ENCODE measurements around the gene OTUB2.

The OTUB2 gene

DNA sequence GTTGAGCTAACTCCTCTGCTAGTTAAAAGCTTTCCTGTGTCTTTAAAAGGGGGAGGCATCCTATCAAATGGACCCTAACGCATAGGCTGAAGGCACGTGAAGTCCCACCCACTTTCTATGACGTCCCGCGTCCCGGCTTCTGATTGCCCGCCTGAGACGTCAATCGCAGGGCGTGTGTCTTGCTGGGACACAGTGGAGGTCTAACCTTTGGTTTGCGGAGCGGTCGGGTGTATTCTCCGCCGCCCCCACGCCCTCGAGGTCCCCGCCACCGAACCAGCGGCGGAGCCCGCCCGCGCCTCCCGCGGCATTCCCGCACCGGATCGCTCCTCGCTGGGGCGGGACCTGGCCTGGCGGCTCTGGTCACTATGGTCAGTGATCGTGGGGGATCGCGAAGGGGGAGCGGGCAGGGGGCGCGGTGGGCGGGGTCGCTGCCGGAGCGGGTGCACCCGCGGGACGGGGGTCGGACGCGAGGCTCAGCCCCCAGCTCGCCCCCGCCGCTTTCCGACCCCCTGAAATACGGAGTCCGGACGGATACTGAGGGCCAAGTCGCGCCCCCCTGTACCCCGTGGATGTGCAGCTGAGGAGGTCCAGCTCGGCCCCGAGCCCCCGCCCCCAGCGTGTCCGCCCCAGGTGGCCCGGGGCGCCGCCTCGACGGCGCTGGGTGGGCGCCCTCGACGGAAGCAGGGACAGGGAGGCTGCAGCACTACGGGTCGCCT lies at the start of gene OTUB2:
TSS of gene OTUB2 (plus strand) at position 168 of the 716 bp plus-strand sequence. CDS start at position 366, 198 bp downstream.
- DNase-seq, result peak; percentile 97

DNA sequence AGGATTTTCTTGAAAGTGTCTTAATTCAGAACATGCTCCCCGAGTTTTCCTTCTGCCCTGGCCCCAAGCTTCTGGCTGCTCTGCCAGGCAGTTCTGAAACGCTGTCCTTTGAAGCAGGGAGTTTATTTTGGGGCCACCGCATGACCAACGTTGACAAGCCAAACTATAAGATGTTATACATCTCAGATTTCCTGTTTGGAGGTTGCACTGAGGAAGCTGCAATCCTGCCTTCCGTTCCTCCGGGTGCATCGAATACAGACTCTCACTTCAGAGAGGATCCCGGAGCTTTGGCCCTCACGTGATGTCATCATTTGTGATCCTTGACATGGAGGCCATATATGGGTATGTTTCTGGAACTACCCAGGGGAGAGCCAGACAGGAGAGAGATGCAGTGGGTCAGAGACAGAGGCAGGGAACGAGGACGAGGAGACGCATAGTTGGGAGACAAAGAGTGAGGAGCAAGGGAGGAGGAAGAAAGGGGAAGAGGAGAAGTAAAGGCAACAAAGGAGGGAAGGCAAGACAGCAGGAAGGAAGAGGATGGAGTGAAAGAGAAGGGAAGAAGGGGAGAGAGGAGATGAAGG lies 49.6 kb upstream of the OTUB2 start, which contains the start of gene ASB2:
TSS of gene ASB2 (minus strand) at position 94 of the 581 bp plus-strand sequence. CDS start 12,031 bp downstream, outside the sequence.
- DNase-seq, result no peak

DNA sequence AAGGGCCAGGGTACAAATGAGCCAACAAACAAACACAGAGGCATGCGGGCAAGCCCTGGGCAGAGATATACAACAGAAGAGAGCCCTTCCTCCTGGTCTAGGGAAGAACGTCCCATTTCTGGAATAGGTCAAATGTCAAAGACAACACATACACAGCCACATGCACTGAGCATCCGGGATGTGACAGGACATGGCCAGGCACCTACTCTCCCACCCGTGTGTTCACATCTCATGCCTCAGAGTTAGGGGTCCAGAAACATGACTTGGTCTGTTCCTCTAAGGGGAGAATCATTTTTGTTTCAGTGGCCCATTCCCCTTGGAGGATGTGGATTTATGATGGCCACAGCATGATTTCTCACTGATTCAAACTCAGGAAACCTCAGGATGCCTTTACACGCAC lies 49.0 kb upstream of the OTUB2 start:
- no peak for DNase-seq

GRCh38 chr14:93977790-93978581 lies 48.2 kb upstream of the OTUB2 start:
- no peak for DNase-seq

GRCh38 chr14:93978735-93979134 lies 47.4 kb upstream of the OTUB2 start:
- no peak for DNase-seq

DNA sequence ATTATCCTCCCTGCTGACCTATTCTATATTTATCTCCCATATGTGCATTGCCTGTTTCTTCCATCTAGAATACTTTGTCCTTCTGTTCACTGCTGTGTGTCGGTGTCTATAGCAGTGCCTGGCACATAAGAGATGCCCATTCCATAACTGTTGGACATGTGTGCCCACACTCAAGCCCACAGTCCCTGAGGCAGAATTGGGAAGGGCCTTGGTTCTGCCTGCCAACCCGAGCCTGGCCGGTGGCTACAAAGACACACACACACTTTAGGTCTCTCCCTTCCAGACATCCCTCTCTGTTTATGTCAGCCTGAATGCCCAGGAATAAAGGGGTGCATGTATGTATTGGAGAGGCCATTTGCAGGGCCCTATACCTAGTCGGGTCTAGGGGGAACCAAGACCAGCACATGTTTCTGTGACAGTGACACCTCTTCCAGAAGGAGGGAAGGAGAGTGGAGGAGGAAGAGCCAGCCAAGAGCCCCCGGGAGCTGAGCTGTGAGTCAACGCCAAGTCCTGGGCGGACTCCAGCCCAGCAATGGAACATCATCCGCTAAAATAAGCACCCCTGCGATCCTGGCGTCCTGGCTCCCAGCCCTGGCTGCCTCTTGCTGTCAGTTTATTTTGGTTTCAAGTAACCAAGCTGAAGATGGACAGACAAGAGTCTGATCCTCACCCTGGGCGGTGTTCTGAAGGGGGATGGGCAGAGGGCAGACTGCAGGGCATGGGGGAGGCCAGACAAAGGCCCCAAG lies 45.5 kb upstream of the OTUB2 start:
- no peak for DNase-seq

- no peak for DNase-seq
Observed at GRCh38 chr14:93981316-93982229, 44.6 kb upstream of the OTUB2 start.

DNA sequence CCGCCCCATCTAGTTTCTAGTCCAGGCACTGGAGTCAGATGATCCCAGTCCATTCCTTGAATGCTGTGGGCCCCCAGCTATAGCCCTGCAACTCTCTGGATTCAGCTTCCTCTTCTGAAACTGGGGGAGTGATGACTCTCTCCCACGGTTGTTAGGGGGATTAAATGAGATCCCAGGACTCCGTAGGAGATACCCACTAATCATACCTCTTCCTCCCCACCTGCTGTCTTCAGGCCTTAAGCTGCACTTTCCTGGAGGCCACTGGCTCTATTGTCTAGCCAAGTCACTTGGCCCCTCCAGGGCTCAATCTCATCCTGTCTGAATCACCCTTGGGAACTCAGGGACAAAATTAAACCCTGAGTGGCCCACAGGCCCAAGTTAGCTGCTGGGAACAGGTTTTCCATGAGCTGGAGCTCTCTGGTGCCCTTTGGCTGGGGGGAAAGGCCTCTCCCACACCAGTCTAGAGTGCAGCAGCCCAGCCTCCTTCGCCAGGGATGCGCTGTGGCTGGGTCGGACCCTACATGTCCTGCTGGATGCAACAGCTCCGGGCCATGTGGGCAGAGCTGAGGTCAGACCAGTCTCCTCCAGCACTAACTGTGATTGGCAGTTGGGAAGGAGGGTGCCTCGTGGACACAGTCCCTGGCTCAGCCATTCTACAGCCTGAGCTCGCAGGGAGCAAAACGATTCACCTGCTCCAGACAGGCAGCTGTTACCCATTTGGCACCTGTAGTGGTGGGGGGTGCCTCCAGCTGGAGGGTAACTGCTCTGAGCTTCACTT lies 43.7 kb upstream of the OTUB2 start:
- no peak for DNase-seq

- no peak for DNase-seq
Observed at GRCh38 chr14:93984070-93984469, 42.1 kb upstream of the OTUB2 start.

- DNase-seq, result no peak
Observed at GRCh38 chr14:93984987-93985410, 41.1 kb upstream of the OTUB2 start.

- DNase-seq, result no peak
Observed at GRCh38 chr14:93986955-93987354, 39.2 kb upstream of the OTUB2 start.

GRCh38 chr14:93987376-93987775 lies 38.8 kb upstream of the OTUB2 start:
- no peak for DNase-seq

- no peak for DNase-seq
Observed at GRCh38 chr14:93987815-93988476, 38.2 kb upstream of the OTUB2 start.

DNA sequence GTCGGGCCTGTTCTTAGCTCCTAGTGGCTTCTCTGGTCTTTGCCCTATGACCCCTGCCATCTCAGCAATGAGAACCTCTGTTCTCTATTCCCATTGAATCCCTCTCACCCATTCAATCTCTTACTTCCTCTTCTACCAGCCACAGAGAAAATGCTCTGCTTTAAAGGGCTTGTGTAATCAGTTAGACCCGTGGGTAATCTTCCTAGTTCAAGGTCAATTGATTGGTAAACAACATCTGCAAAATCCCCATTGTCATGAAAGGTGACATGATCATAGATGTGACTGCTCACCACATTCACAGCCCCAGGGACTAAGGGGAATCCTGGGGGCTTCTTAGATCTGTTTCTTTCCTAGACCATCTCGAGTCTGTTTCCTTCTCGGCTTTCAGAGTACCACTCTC lies 36.2 kb upstream of the OTUB2 start:
- no peak for DNase-seq

- no peak for DNase-seq
Observed at GRCh38 chr14:93991212-93991611, 34.9 kb upstream of the OTUB2 start.

- DNase-seq, result no peak
Observed at GRCh38 chr14:93991649-93992048, 34.5 kb upstream of the OTUB2 start.

- DNase-seq, result no peak
Observed at GRCh38 chr14:93993382-93993781, 32.8 kb upstream of the OTUB2 start.

DNA sequence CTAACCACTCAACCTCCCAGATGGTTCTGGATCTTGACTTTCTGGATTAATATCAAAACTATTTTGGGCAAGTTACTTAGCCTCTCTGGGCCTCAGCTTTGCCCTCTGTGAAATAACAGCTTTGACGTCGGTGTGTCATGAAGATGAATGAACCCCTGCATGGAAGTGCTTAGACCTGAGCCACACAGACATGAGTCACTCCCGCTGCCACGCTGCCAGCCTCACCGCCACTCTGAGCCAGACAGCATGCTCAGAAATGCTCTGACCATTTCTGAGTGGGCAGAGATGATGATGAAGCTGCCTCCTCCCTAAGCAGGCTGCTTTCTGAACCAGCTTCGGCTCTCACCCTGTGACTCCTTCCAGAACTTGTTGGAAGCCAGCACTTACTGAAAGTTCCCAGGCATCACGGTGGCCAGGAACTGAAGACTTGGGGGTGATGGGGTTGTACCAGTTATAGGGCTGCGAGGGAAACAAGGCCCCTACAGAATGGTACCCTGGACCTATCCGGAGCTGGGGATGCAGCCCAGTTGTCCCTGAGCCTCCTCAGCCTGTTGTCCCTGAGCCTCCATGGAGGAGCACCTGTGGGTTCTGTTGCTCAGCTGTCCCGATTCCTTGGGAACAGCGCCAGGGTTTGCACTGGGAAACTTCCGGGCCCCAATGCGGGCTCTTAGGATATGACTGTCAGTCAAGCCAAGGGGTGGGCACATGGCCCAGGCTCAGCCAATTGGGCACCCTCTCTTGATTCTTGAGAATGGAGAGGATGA lies 31.0 kb upstream of the OTUB2 start:
- DNase-seq, result no peak

- DNase-seq, result no peak
Observed at GRCh38 chr14:93996130-93996695, 29.9 kb upstream of the OTUB2 start.
